Measurements from ENCODE around the gene FUNDC1.

The FUNDC1 gene

DNA sequence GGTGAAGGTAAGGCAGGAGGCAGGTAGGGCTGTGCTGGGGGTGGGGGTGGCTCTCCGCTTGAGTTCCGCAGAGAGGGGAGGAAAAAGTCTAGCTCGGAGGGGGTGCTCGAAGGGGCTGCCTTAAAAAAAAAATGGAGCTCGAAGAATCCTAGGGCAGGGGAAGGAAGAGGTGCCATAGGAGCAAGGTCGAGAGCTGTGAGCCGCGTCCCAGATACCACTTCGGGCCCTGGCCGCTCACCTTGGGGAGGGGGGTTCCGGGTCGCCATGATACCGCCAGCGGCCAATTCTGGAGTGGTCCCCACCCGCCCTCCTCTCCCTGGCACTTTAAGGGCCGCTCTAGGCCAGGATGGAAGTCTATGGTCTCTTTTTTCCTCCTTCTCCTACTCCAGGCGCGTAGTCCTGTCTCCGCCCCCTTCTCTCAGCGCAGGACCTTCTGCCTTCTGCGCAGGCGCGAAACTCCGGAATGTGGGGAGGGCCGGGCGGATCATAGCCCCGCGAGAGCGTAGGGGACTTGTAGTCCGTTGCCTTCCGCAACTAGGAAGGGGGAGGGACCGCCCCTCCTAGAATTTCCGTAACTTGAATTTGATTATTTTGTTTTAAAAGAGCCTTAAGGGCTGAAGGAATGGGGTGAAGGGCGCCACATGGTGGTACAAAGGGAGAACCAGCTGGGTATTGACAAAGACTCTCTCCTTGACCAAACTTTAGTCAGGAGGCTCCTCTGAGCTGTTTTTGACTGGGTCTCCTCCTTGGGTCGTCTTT lies at the start of gene FUNDC1:
Gene FUNDC1 (minus strand): TSS at position 293 of the 759 bp plus-strand sequence. CDS start 27 bp downstream, at position 266.
- H3K4me3 ChIP-seq (ENCODE audit: insufficient read depth, low read length, poor library complexity, severe bottlenecking): peak within 1 kb of the TSS; percentile 60
- no peaks in the 10 kb centered on the region for H3K36me3 ChIP-seq (ENCODE audit: low read length)
- no peaks in the 10 kb centered on the region for H3K9me3 ChIP-seq (ENCODE audit: insufficient read depth, low read length)
- H3K9me2 ChIP-seq (replicated peaks; ENCODE audit: insufficient read depth, low read length): no peaks in the 10 kb centered on the region
- H3K79me2 ChIP-seq (ENCODE audit: insufficient read depth, low read length): peaks cover 11% of the 10 kb centered on the region; the same call in 1 of the 2 replicates
- peak within 1 kb of the TSS; percentile 83 for H2AFZ ChIP-seq (ENCODE audit: low read depth, low read length, severe bottlenecking)
- TF ChIP-seq EZH2phosphoT487 (conservative IDR thresholded peaks at IDR 0.05; ENCODE audit: low read length): no peak
- TF ChIP-seq, protein P1, sequence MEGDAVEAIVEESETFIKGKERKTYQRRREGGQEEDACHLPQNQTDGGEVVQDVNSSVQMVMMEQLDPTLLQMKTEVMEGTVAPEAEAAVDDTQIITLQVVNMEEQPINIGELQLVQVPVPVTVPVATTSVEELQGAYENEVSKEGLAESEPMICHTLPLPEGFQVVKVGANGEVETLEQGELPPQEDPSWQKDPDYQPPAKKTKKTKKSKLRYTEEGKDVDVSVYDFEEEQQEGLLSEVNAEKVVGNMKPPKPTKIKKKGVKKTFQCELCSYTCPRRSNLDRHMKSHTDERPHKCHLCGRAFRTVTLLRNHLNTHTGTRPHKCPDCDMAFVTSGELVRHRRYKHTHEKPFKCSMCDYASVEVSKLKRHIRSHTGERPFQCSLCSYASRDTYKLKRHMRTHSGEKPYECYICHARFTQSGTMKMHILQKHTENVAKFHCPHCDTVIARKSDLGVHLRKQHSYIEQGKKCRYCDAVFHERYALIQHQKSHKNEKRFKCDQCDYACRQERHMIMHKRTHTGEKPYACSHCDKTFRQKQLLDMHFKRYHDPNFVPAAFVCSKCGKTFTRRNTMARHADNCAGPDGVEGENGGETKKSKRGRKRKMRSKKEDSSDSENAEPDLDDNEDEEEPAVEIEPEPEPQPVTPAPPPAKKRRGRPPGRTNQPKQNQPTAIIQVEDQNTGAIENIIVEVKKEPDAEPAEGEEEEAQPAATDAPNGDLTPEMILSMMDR (IDR thresholded peaks at IDR 0.05; ENCODE audit: insufficient read depth, low read length, poor library complexity, severe bottlenecking): no peak
- H3K4me2 ChIP-seq (ENCODE audit: low read depth, low read length, poor library complexity, severe bottlenecking): peak within 1 kb of the TSS; percentile 69
- H4K20me1 ChIP-seq (ENCODE audit: low read depth, low read length): no peaks in the 10 kb centered on the region
- peak within 1 kb of the TSS; percentile 71 for H3K9ac ChIP-seq (ENCODE audit: low read length)
- no peaks in the 10 kb centered on the region for H3K27me3 ChIP-seq (ENCODE audit: low read length)
- no peaks in the 10 kb centered on the region for H3F3A ChIP-seq (ENCODE audit: insufficient read depth)
- no peak within 1 kb of the TSS; the same call in 1 of the 2 replicates for H3K27ac ChIP-seq (ENCODE audit: low read depth, low read length)

GRCh38 chrX:44585866-44586265 lies 43.2 kb upstream of the FUNDC1 start:
- Histone ChIP-seq H3K9me3 (ENCODE audit: insufficient read depth, low read length) (no peaks in the 10 kb centered on the region), H3K79me2 (ENCODE audit: insufficient read depth, low read length) (no peaks in the 10 kb centered on the region)

DNA sequence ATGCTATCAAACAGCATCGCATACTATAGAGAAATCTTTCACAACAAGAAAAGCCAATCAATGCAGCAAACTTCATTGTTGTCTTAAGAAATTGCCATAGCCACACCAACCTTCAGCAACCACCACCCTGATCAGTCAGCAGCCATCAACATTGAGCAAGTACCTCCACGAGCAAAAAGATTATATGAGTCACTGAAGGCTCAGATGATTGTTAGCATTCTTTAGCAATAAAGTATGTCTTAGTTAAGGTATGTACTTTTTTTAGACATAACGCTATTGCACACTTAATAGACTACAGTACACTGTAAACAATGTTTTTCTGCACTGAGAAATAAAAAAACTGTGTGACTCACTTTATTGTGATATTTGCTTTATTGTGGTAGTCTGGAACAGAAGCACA lies 37.8 kb upstream of the FUNDC1 start:
- Histone ChIP-seq H2AFZ (ENCODE audit: low read depth, low read length, severe bottlenecking) (no peak overlapping the region), H3K27ac (ENCODE audit: low read depth, low read length) (no peak overlapping the region), H4K20me1 (ENCODE audit: low read depth, low read length) (no peaks in the 10 kb centered on the region), H3K9me2 (replicated peaks; ENCODE audit: insufficient read depth, low read length) (no peaks in the 10 kb centered on the region), H3K9me3 (ENCODE audit: insufficient read depth, low read length) (no peaks in the 10 kb centered on the region), H3K4me3 (ENCODE audit: insufficient read depth, low read length, poor library complexity, severe bottlenecking) (no peak overlapping the region), H3K79me2 (ENCODE audit: insufficient read depth, low read length) (no peaks in the 10 kb centered on the region), H3F3A (ENCODE audit: insufficient read depth) (no peaks in the 10 kb centered on the region), H3K27me3 (ENCODE audit: low read length) (no peaks in the 10 kb centered on the region), H3K36me3 (ENCODE audit: low read length) (no peaks in the 10 kb centered on the region), H3K4me2 (ENCODE audit: low read depth, low read length, poor library complexity, severe bottlenecking) (no peak overlapping the region), H3K9ac (ENCODE audit: low read length) (no peak overlapping the region)
- TF ChIP-seq, protein P1 (IDR thresholded peaks at IDR 0.05; ENCODE audit: insufficient read depth, low read length, poor library complexity, severe bottlenecking): no peak
- no peak for TF ChIP-seq EZH2phosphoT487 (conservative IDR thresholded peaks at IDR 0.05; ENCODE audit: low read length)

More at GRCh38 chrX:44585866-44586265, 43.2 kb upstream of the FUNDC1 start:
- no peaks in the 10 kb centered on the region for H3F3A ChIP-seq (ENCODE audit: insufficient read depth)
- TF ChIP-seq, protein P1 (IDR thresholded peaks at IDR 0.05; ENCODE audit: insufficient read depth, low read length, poor library complexity, severe bottlenecking): no peak
- TF ChIP-seq EZH2phosphoT487 (conservative IDR thresholded peaks at IDR 0.05; ENCODE audit: low read length): no peak
- H3K4me3 ChIP-seq (ENCODE audit: insufficient read depth, low read length, poor library complexity, severe bottlenecking): no peak overlapping the region
- H2AFZ ChIP-seq (ENCODE audit: low read depth, low read length, severe bottlenecking): no peak overlapping the region
- H3K4me2 ChIP-seq (ENCODE audit: low read depth, low read length, poor library complexity, severe bottlenecking): no peak overlapping the region
- H3K27me3 ChIP-seq (ENCODE audit: low read length): no peaks in the 10 kb centered on the region
- no peaks in the 10 kb centered on the region for H3K9me2 ChIP-seq (replicated peaks; ENCODE audit: insufficient read depth, low read length)
- no peaks in the 10 kb centered on the region for H4K20me1 ChIP-seq (ENCODE audit: low read depth, low read length)
- no peak overlapping the region for H3K27ac ChIP-seq (ENCODE audit: low read depth, low read length)
- no peak overlapping the region for H3K9ac ChIP-seq (ENCODE audit: low read length)
- H3K36me3 ChIP-seq (ENCODE audit: low read length): no peaks in the 10 kb centered on the region
